Smooth muscle cell (in vitro differentiated cells): ENCODE results near the gene TMC1. TPM values are rescaled to one million over a fixed set of nuclear protein-coding genes. Genes with fewer than 3 reads are reported as not detected.

Experiments used
- DNase-seq: peaks from one replicate; lab custom pipeline; 2025; ENCODE audit not compliant: unreplicated experiment; lab: John Stamatoyannopoulos, UW
- H2AFZ ChIP-seq: fragments of 200-600 bp; sonication (generic); 2 replicates; pipeline ENCODE4 v1.6.0; 2016; ENCODE audit warnings: antibody characterized with exemption, low read depth, mild to moderate bottlenecking
- H3F3A ChIP-seq: fragments of 200-600 bp; sonication (generic); 2 replicates; pipeline ENCODE4 v1.6.0; 2017; ENCODE audit warnings: antibody characterized with exemption, low read depth
- H3K27ac ChIP-seq: fragments of 200-600 bp; sonication (generic); 2 replicates; pipeline ENCODE4 v1.5.1; 2016; ENCODE audit warnings: low read depth, mild to moderate bottlenecking
- H3K27me3 ChIP-seq: fragments of 200-600 bp; sonication (generic); 2 replicates; pipeline ENCODE4 v1.6.1; 2016; ENCODE audit warnings: low read depth, mild to moderate bottlenecking
- H3K36me3 ChIP-seq: fragments of 200-600 bp; sonication (generic); 2 replicates; pipeline ENCODE4 v1.5.1; 2016; ENCODE audit warnings: low read depth
- H3K4me1 ChIP-seq: fragments of 200-600 bp; sonication (generic); 2 replicates; pipeline ENCODE4 v1.5.1; 2016; ENCODE audit warnings: low read depth
- H3K4me2 ChIP-seq: fragments of 200-600 bp; sonication (generic); 2 replicates; pipeline ENCODE4 v1.6.0; 2016; ENCODE audit warnings: mild to moderate bottlenecking
- H3K4me3 ChIP-seq: fragments of 200-600 bp; sonication (generic); 2 replicates; pipeline ENCODE4 v1.5.1; 2016; ENCODE audit warnings: mild to moderate bottlenecking
- H3K79me2 ChIP-seq: fragments of 200-600 bp; sonication (generic); 2 replicates; pipeline ENCODE4 v1.6.0; 2016; ENCODE audit warnings: low read depth, mild to moderate bottlenecking
- H3K9ac ChIP-seq: fragments of 200-600 bp; sonication (generic); 2 replicates; pipeline ENCODE4 v1.6.0; 2016; ENCODE audit warnings: low read depth
- H3K9me3 ChIP-seq: fragments of 200-600 bp; sonication (generic); replicated peaks from 2 replicates; pipeline ENCODE4 v1.5.1; 2016; ENCODE audit warnings: low read depth
- H4K20me1 ChIP-seq: fragments of 200-600 bp; sonication (generic); 2 replicates; pipeline ENCODE4 v1.6.0; 2016; ENCODE audit warnings: low read depth
- WGBS: methylation state at CpG from one replicate; pipeline ENCODE4 v1.1.7; 2016; ENCODE audit warnings: low lambda C conversion rate; 5-methylcytosine and 5-hydroxymethylcytosine counted together
- polyA plus RNA-seq: library from polyadenylated mRNA; unstranded; fragments of >200 nt; fragmentation: Nextera tagmentation; extraction: Ambion mirVana; gene quantifications from 2 replicates; pipeline ENCODE4 v1.2.1, GENCODE V29; 2016
- total RNA-seq: library from RNA; depleted of rRNA; stranded (reverse); fragments of >200 nt; gene quantifications from 2 replicates; pipeline ENCODE4 v1.2.3, GENCODE V29; 2014
- TF ChIP-seq, protein P1 (sequence below): fragments of 200-600 bp; sonication (generic); IDR thresholded peaks from 2 replicates; pipeline ENCODE4 v1.5.1; 2017; ENCODE audit warnings: borderline replicate concordance, mild to moderate bottlenecking, antibody characterized with exemption; ENCODE audit not compliant: insufficient read depth, poor library complexity, severe bottlenecking

The TMC1 gene
- total and polyA plus RNA-seq, 2 experiments from 2014 or later: not detected

DNA sequence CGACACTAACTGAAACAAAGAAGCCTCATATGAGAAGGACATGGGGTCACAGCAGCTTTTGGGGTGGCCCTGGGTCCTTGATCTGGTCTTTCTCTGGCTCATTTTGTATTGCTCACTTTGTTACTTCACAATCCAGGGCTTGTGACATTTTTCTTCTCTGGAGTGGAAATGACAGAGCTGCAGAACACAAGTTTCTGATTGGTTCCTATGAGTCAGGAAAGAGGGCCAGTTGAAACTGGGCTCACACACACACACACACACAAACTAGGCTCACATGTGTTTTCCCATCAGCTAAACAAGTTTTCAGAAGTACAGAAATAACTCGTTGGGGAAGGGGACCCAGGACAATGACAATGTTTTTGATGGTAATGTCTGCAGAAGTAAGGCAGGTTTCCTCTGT lies 54.3 kb downstream of the TMC1 start:
- H4K20me1 ChIP-seq: no peaks in the 10 kb centered on the region
- DNase-seq: no peak
- no peaks in the 10 kb centered on the region for H3K36me3 ChIP-seq
- H3F3A ChIP-seq: peaks cover 5% of the 10 kb centered on the region
- no peak overlapping the region for H3K27ac ChIP-seq
- no peak overlapping the region for H3K4me2 ChIP-seq
- peaks cover 4% of the 10 kb centered on the region for H3K4me1 ChIP-seq
- H3K9me3 ChIP-seq: no peaks in the 10 kb centered on the region
- TF ChIP-seq, protein P1, sequence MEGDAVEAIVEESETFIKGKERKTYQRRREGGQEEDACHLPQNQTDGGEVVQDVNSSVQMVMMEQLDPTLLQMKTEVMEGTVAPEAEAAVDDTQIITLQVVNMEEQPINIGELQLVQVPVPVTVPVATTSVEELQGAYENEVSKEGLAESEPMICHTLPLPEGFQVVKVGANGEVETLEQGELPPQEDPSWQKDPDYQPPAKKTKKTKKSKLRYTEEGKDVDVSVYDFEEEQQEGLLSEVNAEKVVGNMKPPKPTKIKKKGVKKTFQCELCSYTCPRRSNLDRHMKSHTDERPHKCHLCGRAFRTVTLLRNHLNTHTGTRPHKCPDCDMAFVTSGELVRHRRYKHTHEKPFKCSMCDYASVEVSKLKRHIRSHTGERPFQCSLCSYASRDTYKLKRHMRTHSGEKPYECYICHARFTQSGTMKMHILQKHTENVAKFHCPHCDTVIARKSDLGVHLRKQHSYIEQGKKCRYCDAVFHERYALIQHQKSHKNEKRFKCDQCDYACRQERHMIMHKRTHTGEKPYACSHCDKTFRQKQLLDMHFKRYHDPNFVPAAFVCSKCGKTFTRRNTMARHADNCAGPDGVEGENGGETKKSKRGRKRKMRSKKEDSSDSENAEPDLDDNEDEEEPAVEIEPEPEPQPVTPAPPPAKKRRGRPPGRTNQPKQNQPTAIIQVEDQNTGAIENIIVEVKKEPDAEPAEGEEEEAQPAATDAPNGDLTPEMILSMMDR: no peak
- 91% methylated on average over 2 of the region's 2 CpGs for WGBS
- no peaks in the 10 kb centered on the region for H3K79me2 ChIP-seq
- H2AFZ ChIP-seq: no peak overlapping the region
- no peak overlapping the region for H3K4me3 ChIP-seq
- no peak overlapping the region for H3K9ac ChIP-seq
- H3K27me3 ChIP-seq: no peaks in the 10 kb centered on the region

DNA sequence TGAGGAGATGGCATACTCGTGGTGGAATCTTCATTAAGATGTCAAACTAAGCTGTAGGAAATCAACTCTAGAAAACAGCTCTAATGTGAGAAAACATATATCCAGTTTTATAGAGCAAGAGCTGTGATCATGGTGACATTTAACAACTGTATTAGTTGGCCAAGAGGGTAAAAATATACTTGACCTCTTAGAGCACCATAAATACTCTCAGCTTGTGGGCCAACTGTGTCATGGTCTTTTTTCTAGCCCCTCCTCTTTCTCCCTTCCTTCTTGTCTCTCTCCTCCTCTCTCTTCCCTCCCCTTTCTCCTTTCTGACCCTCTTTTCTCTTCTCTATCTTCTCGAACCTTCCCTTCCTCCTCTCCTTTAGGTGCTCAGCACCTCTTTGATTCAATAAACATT lies 54.7 kb downstream of the TMC1 start:
- Histone ChIP-seq H2AFZ (no peak overlapping the region), H3K9me3 (no peaks in the 10 kb centered on the region), H3K79me2 (no peaks in the 10 kb centered on the region), H4K20me1 (no peaks in the 10 kb centered on the region), H3F3A (peaks cover 9% of the 10 kb centered on the region), H3K27ac (no peak overlapping the region), H3K4me1 (peaks cover 4% of the 10 kb centered on the region), H3K4me2 (no peak overlapping the region), H3K4me3 (no peak overlapping the region), H3K27me3 (no peaks in the 10 kb centered on the region), H3K36me3 (no peaks in the 10 kb centered on the region), H3K9ac (no peak overlapping the region)
- DNase-seq: no peak
- 88% methylated on average over 2 of the region's 2 CpGs for WGBS
- TF ChIP-seq, protein P1: no peak

DNA sequence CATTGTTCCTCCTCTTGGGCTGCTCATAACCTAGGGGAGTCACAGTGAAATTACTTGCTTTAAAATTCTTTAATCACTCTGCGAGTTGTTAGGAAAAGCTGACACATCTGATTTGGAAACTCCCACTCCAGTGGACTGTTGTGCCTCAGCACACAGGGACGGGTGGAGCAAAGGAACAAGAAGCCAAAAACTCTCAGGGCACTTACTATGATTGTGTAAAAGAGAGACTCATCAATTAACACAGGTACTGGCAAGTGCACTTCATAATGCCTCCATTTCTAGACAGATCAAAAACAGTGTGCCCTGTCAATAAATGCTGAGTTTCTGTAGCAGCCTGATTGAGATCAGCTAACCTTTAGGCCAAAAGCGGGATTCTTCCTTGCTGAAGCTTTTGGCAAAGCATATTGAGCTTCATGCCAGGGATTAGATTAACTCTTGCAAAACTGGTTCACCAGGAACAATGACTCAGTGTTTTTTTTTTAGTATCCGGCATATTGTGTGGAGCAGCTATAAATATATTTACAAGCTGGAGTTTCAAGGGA lies 55.9 kb downstream of the TMC1 start:
- peak overlapping the region; percentile 25 for H3K9ac ChIP-seq

More for the DNA sequence above, 55.9 kb downstream of the TMC1 start:
- Histone ChIP-seq H3K27ac (peak overlapping the region; percentile 65), H3K79me2 (no peaks in the 10 kb centered on the region), H3K4me3 (no peak overlapping the region), H2AFZ (peak overlapping the region; percentile 26), H3K4me2 (peak overlapping the region; percentile 52), H3K4me1 (peaks cover 8% of the 10 kb centered on the region), H3K36me3 (no peaks in the 10 kb centered on the region), H4K20me1 (no peaks in the 10 kb centered on the region), H3F3A (peaks cover 14% of the 10 kb centered on the region), H3K9me3 (no peaks in the 10 kb centered on the region), H3K27me3 (no peaks in the 10 kb centered on the region)
- no peak for DNase-seq
- WGBS: 25% methylated on average over 4 of the region's 4 CpGs
- TF ChIP-seq, protein P1: no peak
